Measurements from ENCODE around the gene FBXO2.

DNA sequence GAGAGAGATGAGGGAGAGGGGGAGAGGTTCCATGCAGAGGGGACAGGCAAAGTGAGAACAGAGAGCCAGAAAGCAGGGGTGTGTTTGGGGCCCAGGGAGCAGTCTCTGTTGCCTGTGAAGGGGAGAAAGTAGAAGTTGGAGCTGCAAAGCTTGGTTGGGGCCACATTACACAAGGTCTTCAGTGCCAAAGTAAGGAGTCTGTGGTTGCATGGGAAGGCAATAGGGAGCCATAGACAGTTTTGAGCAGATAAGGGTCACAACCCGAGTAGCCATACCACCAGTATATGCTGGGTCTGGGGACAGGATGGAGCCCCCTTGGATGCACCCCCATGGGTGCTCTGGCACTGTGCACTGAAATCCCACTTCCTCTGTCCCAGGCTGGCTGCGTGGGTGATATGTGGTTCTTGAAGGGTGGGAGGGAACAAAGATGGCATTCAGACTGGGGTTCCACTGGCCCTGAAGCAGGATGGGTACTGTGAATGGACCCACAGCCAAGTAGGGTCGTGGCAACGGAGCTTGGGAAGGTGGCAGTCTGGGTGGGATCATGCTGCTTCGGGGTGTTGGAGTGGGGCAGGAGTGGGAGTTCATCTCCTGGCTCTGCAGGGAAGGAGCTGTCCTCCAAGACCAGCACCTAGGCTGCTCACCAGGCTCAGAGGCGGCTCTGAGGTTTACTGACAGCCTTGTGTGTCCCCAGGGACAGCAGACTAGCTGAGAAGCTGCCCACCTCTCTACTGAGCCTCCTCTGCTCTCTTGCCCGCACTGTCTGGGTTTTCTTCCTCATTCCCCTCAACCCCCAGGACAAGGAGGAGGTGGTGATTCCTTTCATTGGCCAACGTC is 49.3 kb upstream of the FBXO2 start:
- TF ChIP-seq, protein P1, sequence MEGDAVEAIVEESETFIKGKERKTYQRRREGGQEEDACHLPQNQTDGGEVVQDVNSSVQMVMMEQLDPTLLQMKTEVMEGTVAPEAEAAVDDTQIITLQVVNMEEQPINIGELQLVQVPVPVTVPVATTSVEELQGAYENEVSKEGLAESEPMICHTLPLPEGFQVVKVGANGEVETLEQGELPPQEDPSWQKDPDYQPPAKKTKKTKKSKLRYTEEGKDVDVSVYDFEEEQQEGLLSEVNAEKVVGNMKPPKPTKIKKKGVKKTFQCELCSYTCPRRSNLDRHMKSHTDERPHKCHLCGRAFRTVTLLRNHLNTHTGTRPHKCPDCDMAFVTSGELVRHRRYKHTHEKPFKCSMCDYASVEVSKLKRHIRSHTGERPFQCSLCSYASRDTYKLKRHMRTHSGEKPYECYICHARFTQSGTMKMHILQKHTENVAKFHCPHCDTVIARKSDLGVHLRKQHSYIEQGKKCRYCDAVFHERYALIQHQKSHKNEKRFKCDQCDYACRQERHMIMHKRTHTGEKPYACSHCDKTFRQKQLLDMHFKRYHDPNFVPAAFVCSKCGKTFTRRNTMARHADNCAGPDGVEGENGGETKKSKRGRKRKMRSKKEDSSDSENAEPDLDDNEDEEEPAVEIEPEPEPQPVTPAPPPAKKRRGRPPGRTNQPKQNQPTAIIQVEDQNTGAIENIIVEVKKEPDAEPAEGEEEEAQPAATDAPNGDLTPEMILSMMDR (IDR thresholded peaks at IDR 0.05): no peak
- TF ChIP-seq POLR2A (IDR thresholded peaks at IDR 0.05) (no peak), EP300 (IDR thresholded peaks at IDR 0.05; ENCODE audit: low read depth) (no peak)

Measured in transverse colon (tissue), 3 donors.